BLaER1 treated with 17β-estradiol and CSF1 and Interleukin-3, amounts not matched to agents 10 nM and 100 nM (cell line): Measurements from ENCODE around the gene SLC15A4.

Experiments used
- H3K27ac ChIP-seq, 11 experiments: shearing (Covaris generic); formaldehyde crosslinking; 2 replicates each; pipeline ENCODE4 v1.8.1; 2022
- H3K27me3 ChIP-seq, 11 experiments: shearing (Covaris generic); formaldehyde crosslinking; 2 replicates each; pipeline ENCODE4 v1.8.1; 2022
- H3K36me3 ChIP-seq, 11 experiments: shearing (Covaris generic); formaldehyde crosslinking; 2 replicates each; pipeline ENCODE4 v1.8.1; 2022
- H3K4me1 ChIP-seq, 10 experiments: shearing (Covaris generic); formaldehyde crosslinking; 2 replicates each; pipeline ENCODE4 v1.8.1; 2022
- H3K4me2 ChIP-seq, 11 experiments: shearing (Covaris generic); formaldehyde crosslinking; 2 replicates each; pipeline ENCODE4 v1.8.1; 2022
- H3K4me3 ChIP-seq, 10 experiments: shearing (Covaris generic); formaldehyde crosslinking; 2 replicates each; pipeline ENCODE4 v1.8.1; 2022
- H3K9ac ChIP-seq, 11 experiments: shearing (Covaris generic); formaldehyde crosslinking; 2 replicates each; pipeline ENCODE4 v1.8.1; 2022
- H3K9me3 ChIP-seq, 11 experiments: shearing (Covaris generic); formaldehyde crosslinking; replicated peaks in 1 of 11; 2 replicates each; pipeline ENCODE4 v1.8.1; 2022
- H4K20me1 ChIP-seq, 11 experiments: shearing (Covaris generic); formaldehyde crosslinking; 2 replicates each; pipeline ENCODE4 v1.8.1; 2022
- Cebpa-rat ChIP-seq, 11 experiments: shearing (Covaris generic); IDR thresholded peaks; 2 replicates each; pipeline ENCODE4 v1.8.1; 2022

The SLC15A4 gene

DNA sequence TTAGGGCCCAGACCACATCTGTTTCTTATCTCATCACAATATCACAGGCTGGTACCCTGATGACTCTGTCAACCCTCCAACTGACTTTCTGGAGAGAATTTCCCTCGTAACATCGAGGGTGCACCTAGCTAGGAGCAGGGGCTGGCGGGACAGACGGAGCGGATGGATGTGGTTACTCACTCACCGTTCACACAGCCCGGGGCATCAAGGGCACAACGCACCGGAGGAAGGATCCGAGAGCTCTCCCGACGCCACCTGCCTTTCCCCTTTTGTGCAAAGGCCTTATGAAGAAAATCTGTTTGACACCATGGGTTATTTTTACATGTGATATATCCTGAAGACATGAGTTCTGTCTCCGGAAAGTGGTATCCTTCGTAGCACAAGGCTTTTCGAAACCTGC lies 31.4 kb downstream of the SLC15A4 start:
- H3K36me3 ChIP-seq = peaks cover 8 to 49% (median 16%) of the 10 kb centered on the region in 11 experiments; a peak in 16 of 22 replicates
- no peak for TF ChIP-seq Cebpa-rat (IDR thresholded peaks at IDR 0.05)
- H3K4me1 ChIP-seq = peaks cover 64 to 100% (median 99%) of the 10 kb centered on the region in 10 experiments

GRCh38 chr12:128791395-128792322 lies 32.1 kb downstream of the SLC15A4 start:
- no peak for TF ChIP-seq Cebpa-rat (IDR thresholded peaks at IDR 0.05)
- Histone ChIP-seq H3K36me3 (peaks cover 8 to 45% (median 16%) of the 10 kb centered on the region in 11 experiments; a peak in 16 of 22 replicates), H3K9ac (peak overlapping the region in 4 of 11 experiments; percentile 5 to 51 (median 20); a peak in 4 of 22 replicates), H3K27ac (peak overlapping the region in 6 of 11 experiments; percentile 6 to 59 (median 37); a peak in 9 of 22 replicates), H3K4me2 (peak overlapping the region; percentile 36 to 93 (median 88); a peak in 21 of 22 replicates), H4K20me1 (peaks cover 34 to 78% (median 66%) of the 10 kb centered on the region in 11 experiments; a peak in 20 of 22 replicates), H3K27me3 (peaks cover 0 to 50% (median 0%) of the 10 kb centered on the region in 11 experiments; a peak in 9 of 22 replicates), H3K4me1 (peaks cover 61 to 100% (median 99%) of the 10 kb centered on the region in 10 experiments), H3K4me3 (0 out of 20 replicates have a peak overlapping the region, but pooled peaks of 1 of the 10 experiments have one; percentile 4), H3K9me3 (no peaks in the 10 kb centered on the region)

More for the DNA sequence above, 31.4 kb downstream of the SLC15A4 start:
- peak overlapping the region in 6 of 11 experiments; percentile 6 to 59 (median 37); a peak in 8 of 22 replicates for H3K27ac ChIP-seq
- peak overlapping the region in 3 of 10 experiments; percentile 4 to 36 (median 5); a peak in 1 of 20 replicates for H3K4me3 ChIP-seq
- H3K9me3 ChIP-seq = no peaks in the 10 kb centered on the region
- peaks cover 42 to 85% (median 73%) of the 10 kb centered on the region in 11 experiments; a peak in 20 of 22 replicates for H4K20me1 ChIP-seq
- H3K4me2 ChIP-seq = peak overlapping the region; percentile 36 to 93 (median 88); a peak in 21 of 22 replicates
- H3K9ac ChIP-seq = peak overlapping the region in 4 of 11 experiments; percentile 5 to 51 (median 18); a peak in 3 of 22 replicates
- H3K27me3 ChIP-seq = peaks cover 0 to 50% (median 0%) of the 10 kb centered on the region in 11 experiments; a peak in 8 of 22 replicates

- peaks cover 8 to 38% (median 16%) of the 10 kb centered on the region in 11 experiments; a peak in 16 of 22 replicates for H3K36me3 ChIP-seq
- peak overlapping the region in 8 of 11 experiments; percentile 77 to 93 (median 90); a peak in 16 of 22 replicates for H3K4me2 ChIP-seq
- H3K4me1 ChIP-seq = peaks cover 52 to 100% (median 97%) of the 10 kb centered on the region in 10 experiments
- peak overlapping the region in 3 of 11 experiments; percentile 3 to 51 (median 16); a peak in 2 of 22 replicates for H3K9ac ChIP-seq
- no peaks in the 10 kb centered on the region for H3K9me3 ChIP-seq
- no peak overlapping the region for H3K4me3 ChIP-seq
- peaks cover 28 to 71% (median 57%) of the 10 kb centered on the region in 11 experiments; a peak in 18 of 22 replicates for H4K20me1 ChIP-seq
- H3K27me3 ChIP-seq = peaks cover 0 to 55% (median 0%) of the 10 kb centered on the region in 11 experiments; a peak in 9 of 22 replicates
- TF ChIP-seq Cebpa-rat (IDR thresholded peaks at IDR 0.05) = no peak
- no peak overlapping the region for H3K27ac ChIP-seq
Observed at GRCh38 chr12:128790653-128791373, 32.9 kb downstream of the SLC15A4 start.

DNA sequence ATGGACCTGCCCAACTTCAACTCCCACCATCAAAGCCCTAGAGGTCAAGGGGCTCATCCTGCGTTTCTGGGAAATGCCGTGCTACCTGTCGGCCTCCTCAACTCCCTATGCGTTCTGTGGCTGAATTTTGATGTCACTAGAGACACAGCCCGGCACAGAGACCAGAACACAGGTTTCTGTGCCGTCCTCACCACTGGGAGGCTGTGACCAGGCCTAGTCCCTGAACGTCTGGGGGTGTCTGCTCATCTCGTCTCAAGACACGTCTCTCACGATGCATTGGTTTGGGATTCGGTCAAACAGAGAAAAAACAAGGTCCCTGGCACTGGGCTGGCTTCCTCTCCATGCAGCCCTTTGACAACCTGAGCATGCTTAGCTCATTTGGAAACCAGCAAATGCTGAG lies 33.5 kb downstream of the SLC15A4 start:
- Histone ChIP-seq H3K9me3 (no peaks in the 10 kb centered on the region), H3K4me2 (peak overlapping the region; percentile 69 to 93 (median 86); a peak in 20 of 22 replicates), H3K27ac (no peak overlapping the region), H3K9ac (no peak overlapping the region), H3K4me1 (peaks cover 47 to 100% (median 93%) of the 10 kb centered on the region in 10 experiments), H4K20me1 (peaks cover 22 to 66% (median 51%) of the 10 kb centered on the region in 11 experiments; a peak in 18 of 22 replicates), H3K36me3 (peaks cover 6 to 33% (median 13%) of the 10 kb centered on the region in 11 experiments; a peak in 16 of 22 replicates), H3K4me3 (no peak overlapping the region), H3K27me3 (peaks cover 0 to 55% (median 0%) of the 10 kb centered on the region in 11 experiments; a peak in 9 of 22 replicates)
- no peak for TF ChIP-seq Cebpa-rat (IDR thresholded peaks at IDR 0.05)

DNA sequence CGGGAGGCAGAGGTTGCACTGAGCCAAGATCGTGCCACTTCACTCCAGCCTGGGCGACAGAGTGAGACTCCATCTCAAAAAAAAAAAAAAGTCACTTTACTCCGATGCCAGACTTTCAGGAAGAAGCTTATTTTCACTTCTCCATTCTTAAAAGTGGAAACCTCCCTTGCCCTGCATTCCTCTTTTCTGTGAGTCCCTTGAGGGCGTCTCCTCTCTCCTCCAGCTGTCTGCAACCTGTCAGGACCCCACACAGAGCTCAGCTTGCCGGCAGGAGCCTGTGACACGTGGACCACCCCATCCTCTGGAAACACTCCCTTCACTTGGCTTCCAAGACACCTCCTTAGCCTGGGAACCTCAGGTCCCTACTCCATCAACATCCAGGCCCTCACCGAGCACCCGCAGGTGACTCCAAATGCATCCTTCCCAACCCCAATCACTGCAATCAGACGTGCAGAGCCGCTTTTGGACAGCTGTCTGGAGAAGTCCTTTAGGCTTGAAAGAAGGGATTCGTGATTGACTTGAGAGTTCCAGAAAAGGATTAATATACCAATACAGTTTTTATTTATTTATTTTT lies 34.3 kb downstream of the SLC15A4 start:
- peaks cover 5 to 30% (median 13%) of the 10 kb centered on the region in 11 experiments; a peak in 15 of 22 replicates for H3K36me3 ChIP-seq
- H3K4me3 ChIP-seq = no peak overlapping the region
- TF ChIP-seq Cebpa-rat (IDR thresholded peaks at IDR 0.05) = no peak
- no peaks in the 10 kb centered on the region for H3K9me3 ChIP-seq
- H4K20me1 ChIP-seq = peaks cover 19 to 61% (median 44%) of the 10 kb centered on the region in 11 experiments; a peak in 18 of 22 replicates
- peaks cover 39 to 100% (median 91%) of the 10 kb centered on the region in 10 experiments for H3K4me1 ChIP-seq
- H3K4me2 ChIP-seq = peak overlapping the region; percentile 69 to 93 (median 86)
- H3K27ac ChIP-seq = no peak overlapping the region
- H3K27me3 ChIP-seq = peaks cover 0 to 55% (median 0%) of the 10 kb centered on the region in 11 experiments; a peak in 9 of 22 replicates
- H3K9ac ChIP-seq = no peak overlapping the region

DNA sequence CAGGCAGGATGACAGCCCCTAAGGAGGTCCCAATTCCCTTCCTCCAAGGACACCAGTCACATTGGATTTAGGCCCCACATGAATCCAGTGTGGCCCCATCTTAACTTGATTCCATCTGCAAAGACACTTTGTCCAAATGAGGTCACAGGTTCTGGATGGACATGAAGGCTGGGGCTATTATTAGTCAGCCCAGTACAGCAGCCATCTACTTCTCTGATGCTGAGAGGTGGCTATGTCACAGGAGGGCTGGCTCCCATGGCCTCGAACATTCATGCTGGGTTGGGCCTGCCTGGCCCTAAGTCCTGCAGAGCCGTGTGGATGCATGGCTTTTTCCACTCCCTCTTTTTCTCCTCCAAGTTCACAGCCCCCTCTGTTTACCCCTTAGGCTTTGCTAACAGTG lies 35.9 kb downstream of the SLC15A4 start:
- peaks cover 0 to 54% (median 0%) of the 10 kb centered on the region in 11 experiments; a peak in 9 of 22 replicates for H3K27me3 ChIP-seq
- 0 out of 22 replicates have a peak overlapping the region, but pooled peaks of 1 of the 11 experiments have one; percentile 27 for H3K9ac ChIP-seq
- peaks cover 11 to 48% (median 32%) of the 10 kb centered on the region in 11 experiments; a peak in 16 of 22 replicates for H4K20me1 ChIP-seq
- H3K4me1 ChIP-seq = peaks cover 32 to 100% (median 91%) of the 10 kb centered on the region in 10 experiments
- H3K36me3 ChIP-seq = peaks cover 0 to 19% (median 9%) of the 10 kb centered on the region in 11 experiments; a peak in 13 of 22 replicates
- no peak overlapping the region for H3K27ac ChIP-seq
- H3K4me3 ChIP-seq = no peak overlapping the region; a peak in 1 of 20 replicates
- no peaks in the 10 kb centered on the region for H3K9me3 ChIP-seq
- H3K4me2 ChIP-seq = peak overlapping the region in 10 of 11 experiments; percentile 6 to 93 (median 84); a peak in 17 of 22 replicates
- no peak for TF ChIP-seq Cebpa-rat (IDR thresholded peaks at IDR 0.05)

DNA sequence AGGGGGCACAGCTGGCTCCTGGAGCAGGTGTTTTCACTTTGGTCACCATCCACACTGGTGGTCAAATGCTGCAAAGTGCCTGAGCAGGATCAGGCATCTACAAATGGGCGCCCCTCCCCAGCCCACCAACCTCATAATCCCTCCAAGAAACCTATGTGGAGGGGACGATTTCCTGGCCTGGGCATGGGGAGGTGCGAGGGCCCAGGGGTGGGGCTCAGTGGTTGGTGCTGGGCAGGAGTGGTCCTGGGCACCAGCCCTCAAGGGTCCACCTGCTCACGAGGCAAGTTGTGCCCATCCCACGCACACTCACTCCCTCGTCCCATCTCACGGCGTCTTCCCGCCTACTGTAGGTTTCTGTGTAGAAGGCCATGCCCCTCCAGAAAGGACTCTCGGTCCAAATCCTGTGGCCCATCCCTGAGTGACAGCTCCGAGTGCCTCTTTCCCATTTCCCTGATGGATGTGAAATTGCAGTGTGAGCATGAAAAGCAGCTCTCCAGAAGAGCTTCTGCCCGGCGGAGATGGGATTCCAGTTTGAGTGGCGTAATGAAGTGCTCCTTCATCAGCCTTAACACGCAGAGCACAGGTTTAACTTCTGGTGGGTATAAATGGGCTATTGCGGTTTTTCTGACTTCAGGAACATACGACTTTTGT lies 36.9 kb downstream of the SLC15A4 start:
- Histone ChIP-seq H3K4me2 (peak overlapping the region; percentile 6 to 93 (median 82); a peak in 19 of 22 replicates), H3K27ac (no peak overlapping the region), H3K4me3 (peak overlapping the region in 1 of 10 experiments; percentile 15; a peak in 1 of 20 replicates), H3K36me3 (peaks cover 0 to 11% (median 5%) of the 10 kb centered on the region in 11 experiments; a peak in 7 of 22 replicates), H3K4me1 (peaks cover 25 to 96% (median 86%) of the 10 kb centered on the region in 10 experiments), H4K20me1 (peaks cover 5 to 42% (median 22%) of the 10 kb centered on the region in 11 experiments; a peak in 15 of 22 replicates), H3K9me3 (no peaks in the 10 kb centered on the region), H3K9ac (peak overlapping the region in 1 of 11 experiments; percentile 27; a peak in 2 of 22 replicates), H3K27me3 (peaks cover 0 to 47% (median 0%) of the 10 kb centered on the region in 11 experiments; a peak in 9 of 22 replicates)
- TF ChIP-seq Cebpa-rat (IDR thresholded peaks at IDR 0.05) = no peak
